Stimulated activated CD4-positive, alpha-beta T cell treated with anti-CD3 and anti-CD28 coated beads, Interleukin-15, amount 100 ng/mL, for 24 hours (primary cell): ENCODE results near the gene CYB561D1.
"Not testable (repeated sequence)": the region's sequence is repeated elsewhere in the genome, so short reads cannot be mapped to it uniquely, and the experiment has no call there.

Experiments used
- DNase-seq: peaks from one replicate; pipeline ENCODE4 v3.0.0-alpha.2; 2020

The CYB561D1 gene

GRCh38 chr1:109493805-109494539, at the start of gene CYB561D1:
Gene CYB561D1 (plus strand): TSS chr1:109494094. CDS start chr1:109494140, 46 bp downstream.
- DNase-seq, result peak; percentile 93

- no peak for DNase-seq
These were observed 49.5 kb upstream of the CYB561D1 start for GRCh38 chr1:109444346-109444745.

- not testable (repeated sequence) for DNase-seq
These were observed 47.8 kb upstream of the CYB561D1 start for GRCh38 chr1:109445949-109446695.

- DNase-seq, result no peak
These were observed 46.4 kb upstream of the CYB561D1 start for GRCh38 chr1:109447524-109447923.

GRCh38 chr1:109454497-109455133, 39.3 kb upstream of the CYB561D1 start:
- no peak for DNase-seq

- DNase-seq, result no peak
These were observed 36.1 kb upstream of the CYB561D1 start for GRCh38 chr1:109457819-109458218.

- DNase-seq, result no peak
These were observed 27.8 kb upstream of the CYB561D1 start for GRCh38 chr1:109466125-109466451.

GRCh38 chr1:109466452-109467300, 27.2 kb upstream of the CYB561D1 start, which contains the start of gene SYPL2:
Gene SYPL2 (plus strand): TSS chr1:109466546. CDS start chr1:109466844, 298 bp downstream.
- DNase-seq, result peak; percentile 51

GRCh38 chr1:109467301-109467777, 26.6 kb upstream of the CYB561D1 start:
- no peak for DNase-seq

- DNase-seq, result no peak
These were observed 25.8 kb upstream of the CYB561D1 start for GRCh38 chr1:109468061-109468460.

- DNase-seq, result no peak
These were observed 25.0 kb upstream of the CYB561D1 start for GRCh38 chr1:109468903-109469302.

- DNase-seq, result no peak
These were observed 23.6 kb upstream of the CYB561D1 start for GRCh38 chr1:109470245-109470644.

- DNase-seq, result no peak
These were observed 21.1 kb upstream of the CYB561D1 start for GRCh38 chr1:109472779-109473178.

- not testable (repeated sequence) for DNase-seq
These were observed 20.4 kb upstream of the CYB561D1 start for GRCh38 chr1:109473284-109474057.

GRCh38 chr1:109474697-109475096, 19.2 kb upstream of the CYB561D1 start:
- no peak for DNase-seq

GRCh38 chr1:109475261-109475660, 18.6 kb upstream of the CYB561D1 start:
- DNase-seq, result no peak

GRCh38 chr1:109476825-109477224, 17.1 kb upstream of the CYB561D1 start:
- no peak for DNase-seq

GRCh38 chr1:109477821-109478220, 16.1 kb upstream of the CYB561D1 start:
- no peak for DNase-seq

- no peak for DNase-seq
These were observed 15.1 kb upstream of the CYB561D1 start for GRCh38 chr1:109478806-109479205.

GRCh38 chr1:109479311-109479710, 14.6 kb upstream of the CYB561D1 start:
- no peak for DNase-seq

- no peak for DNase-seq
These were observed 14.0 kb upstream of the CYB561D1 start for GRCh38 chr1:109479901-109480300.

GRCh38 chr1:109481646-109482045, 12.2 kb upstream of the CYB561D1 start:
- DNase-seq, result no peak
